ENCODE data around the gene HK1.

The HK1 gene

GRCh38 chr10:69292459-69292858 is 14.2 kb downstream of the HK1 start:
- no peak overlapping the region for H3K9ac ChIP-seq (ENCODE audit: low read length)

DNA sequence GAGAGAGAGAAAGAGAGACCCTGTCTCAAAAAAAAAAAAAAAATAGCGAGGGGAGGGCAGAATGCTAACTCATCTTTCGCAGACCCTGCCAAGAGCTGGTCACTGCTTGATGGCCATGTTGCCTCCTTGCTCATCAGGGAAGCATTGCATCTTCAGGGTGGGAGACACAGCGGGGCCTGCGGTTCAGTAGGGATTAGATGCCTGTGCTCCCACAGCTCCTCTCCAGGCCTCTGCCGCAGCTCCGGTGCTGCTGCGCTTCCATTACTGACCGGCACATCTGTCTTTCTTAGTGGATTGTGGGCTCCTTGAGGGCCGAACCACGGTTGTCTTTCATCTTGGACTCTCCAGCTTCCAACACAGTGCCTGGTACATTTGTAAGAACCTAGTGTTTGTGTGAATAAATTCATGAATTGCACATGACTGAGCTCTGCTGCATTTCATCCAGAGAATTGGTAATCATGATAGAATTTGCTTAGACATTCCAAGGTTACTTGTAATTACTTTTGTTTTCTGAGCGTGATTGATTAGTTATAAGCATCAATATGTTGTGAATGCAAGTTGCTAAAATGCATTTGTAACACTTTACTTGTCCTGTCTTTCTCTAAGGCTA is 16.8 kb downstream of the HK1 start:
- Histone ChIP-seq H3K9ac (ENCODE audit: low read length) (no peak overlapping the region), H3K4me3 (ENCODE audit: low read depth, low read length, poor library complexity, severe bottlenecking) (no peak overlapping the region), H3K27me3 (ENCODE audit: insufficient read depth, low read length) (0 out of 2 replicates have a peak, but pooled peaks cover 4% of the 10 kb centered on the region), H3K4me2 (ENCODE audit: low read length) (no peak overlapping the region), H3K9me2 (ENCODE audit: low read depth, low read length) (no peaks in the 10 kb centered on the region), H3K27ac (ENCODE audit: low read depth, low read length, poor library complexity, severe bottlenecking) (no peak overlapping the region), H3K9me3 (ENCODE audit: low read length) (no peaks in the 10 kb centered on the region), H3K36me3 (ENCODE audit: insufficient read depth, low read length) (no peaks in the 10 kb centered on the region), H3F3A (ENCODE audit: insufficient read depth, low read length) (no peaks in the 10 kb centered on the region), H4K20me1 (ENCODE audit: insufficient read depth, low read length) (no peaks in the 10 kb centered on the region), H2AFZ (ENCODE audit: low read length) (no peak overlapping the region), H3K4me1 (ENCODE audit: insufficient read depth, low read length, severe bottlenecking) (no peaks in the 10 kb centered on the region), H3K79me2 (ENCODE audit: insufficient read depth, low read length) (no peaks in the 10 kb centered on the region)
- TF ChIP-seq, protein P1, sequence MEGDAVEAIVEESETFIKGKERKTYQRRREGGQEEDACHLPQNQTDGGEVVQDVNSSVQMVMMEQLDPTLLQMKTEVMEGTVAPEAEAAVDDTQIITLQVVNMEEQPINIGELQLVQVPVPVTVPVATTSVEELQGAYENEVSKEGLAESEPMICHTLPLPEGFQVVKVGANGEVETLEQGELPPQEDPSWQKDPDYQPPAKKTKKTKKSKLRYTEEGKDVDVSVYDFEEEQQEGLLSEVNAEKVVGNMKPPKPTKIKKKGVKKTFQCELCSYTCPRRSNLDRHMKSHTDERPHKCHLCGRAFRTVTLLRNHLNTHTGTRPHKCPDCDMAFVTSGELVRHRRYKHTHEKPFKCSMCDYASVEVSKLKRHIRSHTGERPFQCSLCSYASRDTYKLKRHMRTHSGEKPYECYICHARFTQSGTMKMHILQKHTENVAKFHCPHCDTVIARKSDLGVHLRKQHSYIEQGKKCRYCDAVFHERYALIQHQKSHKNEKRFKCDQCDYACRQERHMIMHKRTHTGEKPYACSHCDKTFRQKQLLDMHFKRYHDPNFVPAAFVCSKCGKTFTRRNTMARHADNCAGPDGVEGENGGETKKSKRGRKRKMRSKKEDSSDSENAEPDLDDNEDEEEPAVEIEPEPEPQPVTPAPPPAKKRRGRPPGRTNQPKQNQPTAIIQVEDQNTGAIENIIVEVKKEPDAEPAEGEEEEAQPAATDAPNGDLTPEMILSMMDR (IDR thresholded peaks at IDR 0.05; ENCODE audit: low read length): no peak
- TF ChIP-seq EZH2 (IDR thresholded peaks at IDR 0.05; ENCODE audit: borderline replicate concordance, low read length): no peak

More at GRCh38 chr10:69292459-69292858, 14.2 kb downstream of the HK1 start:
- Histone ChIP-seq H3K27me3 (ENCODE audit: insufficient read depth, low read length) (0 out of 2 replicates have a peak, but pooled peaks cover 4% of the 10 kb centered on the region), H3K9me2 (ENCODE audit: low read depth, low read length) (no peaks in the 10 kb centered on the region), H3K4me2 (ENCODE audit: low read length) (no peak overlapping the region), H3K4me1 (ENCODE audit: insufficient read depth, low read length, severe bottlenecking) (no peaks in the 10 kb centered on the region), H3K9me3 (ENCODE audit: low read length) (no peaks in the 10 kb centered on the region), H2AFZ (ENCODE audit: low read length) (no peak overlapping the region), H3F3A (ENCODE audit: insufficient read depth, low read length) (no peaks in the 10 kb centered on the region), H4K20me1 (ENCODE audit: insufficient read depth, low read length) (no peaks in the 10 kb centered on the region), H3K27ac (ENCODE audit: low read depth, low read length, poor library complexity, severe bottlenecking) (no peak overlapping the region), H3K36me3 (ENCODE audit: insufficient read depth, low read length) (no peaks in the 10 kb centered on the region), H3K79me2 (ENCODE audit: insufficient read depth, low read length) (no peaks in the 10 kb centered on the region), H3K4me3 (ENCODE audit: low read depth, low read length, poor library complexity, severe bottlenecking) (no peak overlapping the region)
- TF ChIP-seq, protein P1 (IDR thresholded peaks at IDR 0.05; ENCODE audit: low read length): no peak
- no peak for TF ChIP-seq EZH2 (IDR thresholded peaks at IDR 0.05; ENCODE audit: borderline replicate concordance, low read length)

GRCh38 chr10:69303632-69304051 is 25.3 kb downstream of the HK1 start:
- no peak overlapping the region for H3K27ac ChIP-seq (ENCODE audit: low read depth, low read length, poor library complexity, severe bottlenecking)
- TF ChIP-seq EZH2 (IDR thresholded peaks at IDR 0.05; ENCODE audit: borderline replicate concordance, low read length): no peak
- TF ChIP-seq, protein P1 (IDR thresholded peaks at IDR 0.05; ENCODE audit: low read length): no peak
- H3K9me2 ChIP-seq (ENCODE audit: low read depth, low read length): no peaks in the 10 kb centered on the region
- H2AFZ ChIP-seq (ENCODE audit: low read length): no peak overlapping the region
- H3F3A ChIP-seq (ENCODE audit: insufficient read depth, low read length): no peaks in the 10 kb centered on the region
- no peaks in the 10 kb centered on the region for H3K4me1 ChIP-seq (ENCODE audit: insufficient read depth, low read length, severe bottlenecking)
- no peaks in the 10 kb centered on the region for H4K20me1 ChIP-seq (ENCODE audit: insufficient read depth, low read length)
- H3K36me3 ChIP-seq (ENCODE audit: insufficient read depth, low read length): no peaks in the 10 kb centered on the region; the same call in 1 of the 2 replicates
- H3K9ac ChIP-seq (ENCODE audit: low read length): no peak overlapping the region
- no peak overlapping the region for H3K4me2 ChIP-seq (ENCODE audit: low read length)
- no peaks in the 10 kb centered on the region for H3K79me2 ChIP-seq (ENCODE audit: insufficient read depth, low read length)
- no peaks in the 10 kb centered on the region for H3K9me3 ChIP-seq (ENCODE audit: low read length)
- H3K4me3 ChIP-seq (ENCODE audit: low read depth, low read length, poor library complexity, severe bottlenecking): no peak overlapping the region
- H3K27me3 ChIP-seq (ENCODE audit: insufficient read depth, low read length): no peaks in the 10 kb centered on the region; the same call in 1 of the 2 replicates
